Measurements from ENCODE around the gene PBRM1.

Gene PBRM1

DNA sequence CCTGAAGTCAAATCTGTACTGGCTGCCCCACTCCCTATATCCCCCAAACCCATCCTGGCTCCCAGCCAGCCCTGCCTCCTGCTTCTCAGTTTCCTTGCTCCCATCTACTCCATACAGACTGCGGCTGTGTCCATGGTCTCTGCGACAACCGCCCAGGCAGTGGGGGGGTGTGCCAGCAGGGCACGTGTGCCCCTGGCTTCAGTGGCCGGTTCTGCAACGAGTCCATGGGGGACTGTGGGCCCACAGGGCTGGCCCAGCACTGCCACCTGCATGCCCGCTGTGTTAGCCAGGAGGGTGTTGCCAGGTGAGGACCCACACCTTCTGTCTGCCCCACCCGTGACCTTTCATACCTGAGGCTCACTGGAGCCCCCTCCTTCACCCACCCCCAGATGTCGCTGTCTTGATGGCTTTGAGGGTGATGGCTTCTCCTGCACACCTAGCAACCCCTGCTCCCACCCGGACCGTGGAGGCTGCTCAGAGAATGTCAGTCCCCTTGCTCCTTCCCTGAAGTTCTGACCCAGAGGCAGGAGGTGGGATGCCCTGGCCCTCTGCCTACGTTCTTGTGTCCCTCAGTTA, 175.9 kb downstream of the PBRM1 start:
- DNase-seq (ENCODE audit: low spot score) = no peak

DNA sequence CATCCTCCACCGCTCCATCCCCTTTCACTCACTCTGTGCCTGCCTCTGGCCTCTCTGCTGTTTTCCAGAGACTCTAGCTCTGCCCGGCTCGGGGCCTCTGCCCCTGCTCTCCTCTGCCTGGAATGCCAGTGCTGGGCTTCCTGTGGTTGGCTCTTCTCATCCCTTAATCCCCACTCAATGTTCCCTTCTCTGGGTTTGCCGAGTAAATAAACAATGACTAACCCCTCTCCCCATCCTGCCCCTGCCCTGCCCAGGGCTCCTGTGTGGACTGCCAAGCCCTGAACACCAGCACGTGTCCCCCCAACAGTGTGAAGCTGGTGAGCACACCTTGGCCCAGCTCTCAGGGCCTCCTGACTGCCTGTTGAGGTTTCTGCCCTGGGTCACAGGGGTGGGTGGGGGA, 178.4 kb downstream of the PBRM1 start:
- no peak for DNase-seq (ENCODE audit: low spot score)

- no peak for DNase-seq (ENCODE audit: low spot score)
Measured at GRCh38 chr3:52506266-52506966, 179.3 kb downstream of the PBRM1 start.

DNA sequence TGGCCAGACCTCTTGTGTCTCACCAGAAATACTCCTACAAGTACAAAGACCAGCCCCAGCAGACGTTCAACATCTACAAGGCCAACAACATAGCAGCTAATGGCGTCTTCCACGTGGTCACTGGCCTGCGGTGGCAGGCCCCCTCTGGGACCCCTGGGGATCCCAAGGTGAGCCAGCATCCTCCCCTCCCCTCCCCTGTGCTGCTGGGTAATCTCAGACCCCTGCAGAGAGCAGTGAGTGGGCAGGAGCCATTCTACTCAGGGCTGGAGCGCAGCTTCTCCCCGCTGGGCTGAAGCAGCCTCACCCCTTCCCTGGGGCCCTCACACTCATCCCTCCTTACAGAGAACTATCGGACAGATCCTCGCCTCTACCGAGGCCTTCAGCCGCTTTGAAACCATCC, 180.7 kb downstream of the PBRM1 start:
- DNase-seq (ENCODE audit: low spot score) = no peak

- no peak for DNase-seq (ENCODE audit: low spot score)
Measured at GRCh38 chr3:52503788-52504424, 181.8 kb downstream of the PBRM1 start.

- no peak for DNase-seq (ENCODE audit: low spot score)
Measured at GRCh38 chr3:52502808-52503350, 182.8 kb downstream of the PBRM1 start.

- no peak for DNase-seq (ENCODE audit: low spot score)
Measured at GRCh38 chr3:52502001-52502400, 183.7 kb downstream of the PBRM1 start.

- DNase-seq (ENCODE audit: low spot score) = no peak
Measured at GRCh38 chr3:52501046-52501445, 184.7 kb downstream of the PBRM1 start.

GRCh38 chr3:52498137-52499054, 187.3 kb downstream of the PBRM1 start:
- no peak for DNase-seq (ENCODE audit: low spot score)

- DNase-seq (ENCODE audit: low spot score) = no peak
Measured at GRCh38 chr3:52495777-52496602, 189.7 kb downstream of the PBRM1 start.

Data from COLO829 (cell line).